Vagina (tissue), 2 donors: ENCODE data around the gene ZBTB16. TPM values are rescaled to one million over a fixed set of nuclear protein-coding genes. Genes with fewer than 3 reads are reported as not detected.

Experiments
- DNase-seq, 2 donors: peaks; one replicate each; pipeline ENCODE4 v3.0.0-alpha.2; 2017; ENCODE audit errors: extremely low spot score in 2 of 2
- H3K27ac ChIP-seq: fragments of 200-600 bp; sonication (generic); one replicate; pipeline ENCODE4 v1.5.1; 2019
- H3K27me3 ChIP-seq: fragments of 200-600 bp; sonication (generic); one replicate; pipeline ENCODE4 v1.5.1; 2019
- H3K36me3 ChIP-seq, 2 donors: fragments of 200-600 bp; sonication (generic); one replicate each; pipeline ENCODE4 v1.5.1; 2017 to 2019
- H3K4me1 ChIP-seq: fragments of 200-600 bp; sonication (generic); one replicate; pipeline ENCODE4 v1.5.1; 2019
- H3K4me3 ChIP-seq, 2 donors: fragments of 200-600 bp; sonication (generic); 1 replicate in 1 of 2; 2 replicates in 1 of 2; pipeline ENCODE4 v1.5.1; 2016 to 2019
- H3K9me3 ChIP-seq: fragments of 200-600 bp; sonication (generic); one replicate; pipeline ENCODE4 v1.5.1; 2019
- CTCF ChIP-seq, 3 experiments: fragments of 450-650 bp in 2 of 3; fragments of 200-600 bp in 1 of 3; sonication (generic) in 1 of 3; IDR thresholded peaks; one replicate each; pipeline ENCODE4 v1.5.1; 2017 to 2019; ENCODE audit warnings: antibody characterized with exemption in 3 of 3, mild to moderate bottlenecking in 2 of 3, moderate library complexity in 2 of 3
- POLR2A ChIP-seq, 2 donors: fragments of 450-650 bp; IDR thresholded peaks; one replicate each; pipeline ENCODE4 v1.6.1; 2017; ENCODE audit warnings: antibody characterized with exemption in 2 of 2, mild to moderate bottlenecking in 2 of 2, moderate library complexity in 2 of 2
- POLR2AphosphoS5 ChIP-seq, 2 donors: sonication (generic); formaldehyde crosslinking; IDR thresholded peaks; one replicate each; pipeline ENCODE4 v1.9.0; 2017; ENCODE audit warnings: antibody characterized with exemption in 2 of 2, mild to moderate bottlenecking in 2 of 2, low read depth in 1 of 2; ENCODE audit not compliant: insufficient read depth in 1 of 2
- intact Hi-C: fragments of 100-400 bp; cut with DNase I; formaldehyde crosslinking; loops from one replicate; pipeline ENCODE4 v1.15.1; 2023
- total RNA-seq: library from RNA; depleted of rRNA; stranded (reverse); fragments of >200 nt; gene quantifications from one replicate; pipeline ENCODE4 v1.2.3, GENCODE V29; 2016

ZBTB16 gene
- total RNA-seq, 1 donor from 2014 or later = 243 TPM

GRCh38 chr11:114097832-114098231 lies 38.3 kb downstream of the ZBTB16 start:
- H3K9me3 ChIP-seq = no peaks in the 10 kb centered on the region
- intact Hi-C loops = no loop called here
- peaks cover 75% of the 10 kb centered on the region for H3K4me1 ChIP-seq
- H3K27me3 ChIP-seq = no peaks in the 10 kb centered on the region
- no peak overlapping the region for H3K27ac ChIP-seq
- DNase-seq = no peak
- TF ChIP-seq POLR2A (IDR thresholded peaks at IDR 0.05) (no peak), CTCF (IDR thresholded peaks at IDR 0.05) (no peak), POLR2AphosphoS5 (IDR thresholded peaks at IDR 0.05; ENCODE audit: insufficient read depth in 1 of 2, low read depth in 1 of 2) (no peak)
- no peak overlapping the region for H3K4me3 ChIP-seq
- peaks cover 0 to 14% of the 10 kb centered on the region in 2 donors for H3K36me3 ChIP-seq

GRCh38 chr11:114098927-114099326 lies 39.4 kb downstream of the ZBTB16 start:
- Histone ChIP-seq H3K4me1 (peaks cover 84% of the 10 kb centered on the region), H3K4me3 (no peak overlapping the region), H3K36me3 (peaks cover 0 to 12% of the 10 kb centered on the region in 2 donors), H3K27me3 (no peaks in the 10 kb centered on the region), H3K27ac (no peak overlapping the region), H3K9me3 (no peaks in the 10 kb centered on the region)
- DNase-seq = no peak
- no peak for TF ChIP-seq POLR2AphosphoS5 (IDR thresholded peaks at IDR 0.05; ENCODE audit: insufficient read depth in 1 of 2, low read depth in 1 of 2)
- no peak for TF ChIP-seq POLR2A (IDR thresholded peaks at IDR 0.05)
- TF ChIP-seq CTCF (IDR thresholded peaks at IDR 0.05) = no peak
- intact Hi-C loops = no loop called here

GRCh38 chr11:114099392-114100178 lies 40.1 kb downstream of the ZBTB16 start:
- Histone ChIP-seq H3K36me3 (peaks cover 0 to 17% of the 10 kb centered on the region in 2 donors), H3K9me3 (no peaks in the 10 kb centered on the region), H3K27me3 (no peaks in the 10 kb centered on the region), H3K27ac (no peak overlapping the region), H3K4me1 (peaks cover 87% of the 10 kb centered on the region), H3K4me3 (no peak overlapping the region)
- DNase-seq = no peak
- intact Hi-C loops = no loop called here
- TF ChIP-seq POLR2AphosphoS5 (IDR thresholded peaks at IDR 0.05; ENCODE audit: insufficient read depth in 1 of 2, low read depth in 1 of 2) (no peak), CTCF (IDR thresholded peaks at IDR 0.05) (no peak), POLR2A (IDR thresholded peaks at IDR 0.05) (no peak)

- peaks cover 0 to 30% of the 10 kb centered on the region in 2 donors for H3K36me3 ChIP-seq
- no peaks in the 10 kb centered on the region for H3K27me3 ChIP-seq
- no peak overlapping the region for H3K4me3 ChIP-seq
- no peak for DNase-seq
- TF ChIP-seq POLR2AphosphoS5 (IDR thresholded peaks at IDR 0.05; ENCODE audit: insufficient read depth in 1 of 2, low read depth in 1 of 2) (no peak), POLR2A (IDR thresholded peaks at IDR 0.05) (no peak), CTCF (IDR thresholded peaks at IDR 0.05) (no peak)
- no peak overlapping the region for H3K27ac ChIP-seq
- intact Hi-C loops = no loop called here
- H3K4me1 ChIP-seq = peaks cover 86% of the 10 kb centered on the region
- no peaks in the 10 kb centered on the region for H3K9me3 ChIP-seq
Observed at GRCh38 chr11:114102993-114103896, 43.7 kb downstream of the ZBTB16 start.
